ENCODE data around the gene ZFP69B. TPM values are rescaled to one million over a fixed set of nuclear protein-coding genes. Genes with fewer than 3 reads are reported as not detected.

ZFP69B gene
- polyA plus RNA-seq, 1 of the 3 experiments (the other 2 are of a cell fraction): 1.7 TPM

DNA sequence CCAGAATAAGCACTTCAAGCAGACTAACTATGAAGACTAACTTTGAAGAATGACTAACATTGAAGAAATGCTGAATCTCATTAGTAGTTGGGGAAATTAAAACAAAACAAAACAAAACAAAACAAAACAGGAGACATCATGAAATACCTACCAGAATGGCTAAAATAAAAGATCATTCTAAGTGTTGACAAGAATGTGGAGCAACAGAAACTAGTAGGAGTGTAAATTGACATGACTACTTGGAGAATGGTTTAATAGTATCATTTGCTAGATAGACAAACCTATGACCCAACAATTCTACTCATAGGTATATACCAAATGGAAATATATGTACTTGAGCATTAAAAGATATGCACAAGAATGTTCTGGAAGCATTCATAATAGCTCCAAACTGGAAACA lies 18.9 kb upstream of the ZFP69B start:
- Histone ChIP-seq H3K9me2 (no peaks in the 10 kb centered on the region), H2AFZ (ENCODE audit: low read depth) (no peak overlapping the region), H3K4me3 (ENCODE audit: low read depth in 2 of 2, low read length in 1 of 2) (no peak overlapping the region), H3K27ac (ENCODE audit: low read depth in 2 of 2, low read length in 1 of 2) (no peak overlapping the region), H3K4me2 (no peak overlapping the region), H3K9me3 (no peaks in the 10 kb centered on the region), H3F3A (replicated peaks; ENCODE audit: insufficient read depth) (no peaks in the 10 kb centered on the region), H3K4me1 (ENCODE audit: control insufficient read depth in 1 of 2, insufficient read depth in 2 of 2, low read depth in 1 of 2, low read length in 1 of 2) (no peaks in the 10 kb centered on the region), H4K20me1 (ENCODE audit: insufficient read depth) (no peaks in the 10 kb centered on the region), H3K36me3 (replicated peaks in 1 of 2; ENCODE audit: control insufficient read depth in 1 of 2, insufficient read depth in 2 of 2, low read length in 1 of 2) (peaks cover 0 to 3% of the 10 kb centered on the region in 2 experiments), H3K27me3 (ENCODE audit: insufficient read depth) (no peaks in the 10 kb centered on the region), H3K9ac (no peak overlapping the region), H3K79me2 (ENCODE audit: insufficient read depth) (no peaks in the 10 kb centered on the region)
- TF ChIP-seq JUND (IDR thresholded peaks at IDR 0.05) (no peak), CHD2 (IDR thresholded peaks at IDR 0.05; ENCODE audit: low read length, partially characterized antibody) (no peak), EP300 (IDR thresholded peaks at IDR 0.05; ENCODE audit: borderline replicate concordance in 1 of 2, low read depth in 1 of 2, low read length in 1 of 2) (no peak), MXI1 (IDR thresholded peaks at IDR 0.05; ENCODE audit: low read depth, low read length) (no peak), TAF1 (IDR thresholded peaks at IDR 0.05; ENCODE audit: borderline replicate concordance, low read depth, low read length) (no peak), ZBTB33 (IDR thresholded peaks at IDR 0.05; ENCODE audit: borderline replicate concordance, low read depth) (no peak), MAX (IDR thresholded peaks at IDR 0.05; ENCODE audit: low read depth) (no peak), FOXM1 (IDR thresholded peaks at IDR 0.05; ENCODE audit: low read depth) (no peak), MEF2A (IDR thresholded peaks at IDR 0.05; ENCODE audit: borderline replicate concordance, low read depth) (no peak), REST (IDR thresholded peaks at IDR 0.05; ENCODE audit: low read depth, low read length) (no peak), RCOR1 (IDR thresholded peaks at IDR 0.05; ENCODE audit: low read length) (no peak), YY1 (IDR thresholded peaks at IDR 0.05; ENCODE audit: low read depth) (no peak), NRF1 (IDR thresholded peaks at IDR 0.05; ENCODE audit: low read depth, low read length) (no peak), RFX5 (IDR thresholded peaks at IDR 0.05; ENCODE audit: low read length) (no peak)
- TF ChIP-seq, protein P1, sequence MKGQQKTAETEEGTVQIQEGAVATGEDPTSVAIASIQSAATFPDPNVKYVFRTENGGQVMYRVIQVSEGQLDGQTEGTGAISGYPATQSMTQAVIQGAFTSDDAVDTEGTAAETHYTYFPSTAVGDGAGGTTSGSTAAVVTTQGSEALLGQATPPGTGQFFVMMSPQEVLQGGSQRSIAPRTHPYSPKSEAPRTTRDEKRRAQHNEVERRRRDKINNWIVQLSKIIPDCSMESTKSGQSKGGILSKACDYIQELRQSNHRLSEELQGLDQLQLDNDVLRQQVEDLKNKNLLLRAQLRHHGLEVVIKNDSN (IDR thresholded peaks at IDR 0.05; ENCODE audit: borderline replicate concordance, low read depth): no peak
- no peak for DNase-seq
- ChIA-PET POLR2A (no interaction called here), CTCF (interaction anchor here (3.8 kb wide), 1 partner anchor 287 kb away, joined by 15 read pairs; no protein-coding TSS in a partner anchor)

All from SK-N-SH (cell line).